Hepatocyte (in vitro differentiated cells): ENCODE results near the gene MAP2K2. TPM values are rescaled to one million over a fixed set of nuclear protein-coding genes. Genes with fewer than 3 reads are reported as not detected.

Experiments used
- DNase-seq: peaks from one replicate; pipeline ENCODE4 v3.0.0-alpha.2; 2016; ENCODE audit warnings: low spot score
- H2AFZ ChIP-seq: fragments of 200-600 bp; sonication (generic); 2 replicates; pipeline ENCODE4 v1.6.0; 2016; ENCODE audit warnings: antibody characterized with exemption, mild to moderate bottlenecking
- H3K27ac ChIP-seq: fragments of 200-600 bp; sonication (generic); 2 replicates; pipeline ENCODE4 v1.5.1; 2016; ENCODE audit warnings: mild to moderate bottlenecking
- H3K27me3 ChIP-seq: fragments of 200-600 bp; sonication (generic); 2 replicates; pipeline ENCODE4 v1.6.1; 2016
- H3K36me3 ChIP-seq: fragments of 200-600 bp; sonication (generic); replicated peaks from 2 replicates; pipeline ENCODE4 v1.5.1; 2016; ENCODE audit warnings: low read depth; ENCODE audit not compliant: insufficient read depth
- H3K4me1 ChIP-seq: fragments of 200-600 bp; sonication (generic); 2 replicates; pipeline ENCODE4 v1.5.1; 2016; ENCODE audit warnings: mild to moderate bottlenecking, moderate library complexity; ENCODE audit not compliant: insufficient read depth
- H3K4me2 ChIP-seq: fragments of 200-600 bp; sonication (generic); 2 replicates; pipeline ENCODE4 v1.6.0; 2016
- H3K4me3 ChIP-seq: fragments of 200-600 bp; sonication (generic); 2 replicates; pipeline ENCODE4 v1.5.1; 2016; ENCODE audit warnings: mild to moderate bottlenecking
- H3K79me2 ChIP-seq: fragments of 200-600 bp; sonication (generic); 2 replicates; pipeline ENCODE4 v1.6.0; 2017; ENCODE audit warnings: mild to moderate bottlenecking
- H3K9me2 ChIP-seq: fragments of 200-600 bp; sonication (generic); replicated peaks from 2 replicates; pipeline ENCODE4 v1.6.0; 2017; ENCODE audit warnings: mild to moderate bottlenecking; ENCODE audit not compliant: insufficient read depth
- H3K9me3 ChIP-seq: fragments of 200-600 bp; sonication (generic); 2 replicates; pipeline ENCODE4 v1.5.1; 2016; ENCODE audit warnings: low read depth, mild to moderate bottlenecking
- H4K20me1 ChIP-seq: fragments of 200-600 bp; sonication (generic); 2 replicates; pipeline ENCODE4 v1.6.0; 2016; ENCODE audit warnings: mild to moderate bottlenecking; ENCODE audit not compliant: insufficient read depth, poor library complexity, severe bottlenecking
- CTCF ChIP-seq: fragments of 200-600 bp; sonication (generic); IDR thresholded peaks from 2 replicates; pipeline ENCODE4 v1.5.1; 2016; ENCODE audit warnings: antibody characterized with exemption, mild to moderate bottlenecking; ENCODE audit not compliant: poor library complexity
- EZH2 ChIP-seq: fragments of 200-600 bp; sonication (generic); IDR thresholded peaks from 2 replicates; pipeline ENCODE4 v1.6.1; 2016; ENCODE audit warnings: antibody characterized with exemption, mild to moderate bottlenecking, borderline replicate concordance
- EZH2phosphoT487 ChIP-seq: fragments of 200-600 bp; sonication (generic); IDR thresholded peaks from one replicate; pipeline ENCODE4 v1.6.1; 2018; ENCODE audit warnings: antibody characterized with exemption, mild to moderate bottlenecking, low read depth, moderate library complexity; ENCODE audit not compliant: unreplicated experiment, severe bottlenecking
- WGBS: methylation state at CpG from one replicate; pipeline ENCODE4 v1.1.6; 2016; ENCODE audit warnings: low lambda C conversion rate; ENCODE audit errors: missing lambda C conversion rate; 5-methylcytosine and 5-hydroxymethylcytosine counted together
- polyA plus RNA-seq: library from polyadenylated mRNA; unstranded; fragments of >200 nt; fragmentation: Nextera tagmentation; extraction: Ambion mirVana; gene quantifications from 2 replicates; pipeline ENCODE4 v1.2.1, GENCODE V29; 2016
- total RNA-seq: library from RNA; depleted of rRNA; stranded (reverse); fragments of >200 nt; gene quantifications from 2 replicates; pipeline ENCODE4 v1.2.3, GENCODE V29; 2014

Gene MAP2K2
- total and polyA plus RNA-seq, 2 experiments from 2014 or later, result 135 to 188 TPM

GRCh38 chr19:4077007-4077374 lies 46.9 kb downstream of the MAP2K2 start:
- TF ChIP-seq EZH2phosphoT487, result no peak
- TF ChIP-seq EZH2, result no peak
- no peak for TF ChIP-seq CTCF
- Histone ChIP-seq H2AFZ (no peak overlapping the region), H3K36me3 (no peaks in the 10 kb centered on the region), H3K27ac (no peak overlapping the region), H3K9me2 (no peaks in the 10 kb centered on the region), H3K79me2 (no peaks in the 10 kb centered on the region), H4K20me1 (no peaks in the 10 kb centered on the region), H3K4me3 (no peak overlapping the region), H3K27me3 (no peaks in the 10 kb centered on the region), H3K9me3 (no peaks in the 10 kb centered on the region), H3K4me1 (peaks cover 8% of the 10 kb centered on the region), H3K4me2 (no peak overlapping the region)
- 88% methylated on average over 3 of the region's 3 CpGs for WGBS
- no peak for DNase-seq

GRCh38 chr19:4075373-4075772 lies 48.5 kb downstream of the MAP2K2 start:
- Histone ChIP-seq H3K27me3 (no peaks in the 10 kb centered on the region), H3K4me1 (peaks cover 8% of the 10 kb centered on the region), H2AFZ (no peak overlapping the region), H3K79me2 (no peaks in the 10 kb centered on the region), H4K20me1 (no peaks in the 10 kb centered on the region), H3K9me2 (no peaks in the 10 kb centered on the region), H3K4me3 (no peak overlapping the region), H3K36me3 (no peaks in the 10 kb centered on the region), H3K9me3 (no peaks in the 10 kb centered on the region), H3K27ac (no peak overlapping the region), H3K4me2 (no peak overlapping the region)
- WGBS, result 89% methylated on average over 9 of the region's 9 CpGs
- DNase-seq, result no peak
- TF ChIP-seq EZH2 (no peak), EZH2phosphoT487 (no peak), CTCF (no peak)

- Histone ChIP-seq H3K27me3 (no peaks in the 10 kb centered on the region), H3K79me2 (no peaks in the 10 kb centered on the region)
- DNase-seq, result no peak
Measured at GRCh38 chr19:4071610-4072009, 52.3 kb downstream of the MAP2K2 start.

More at GRCh38 chr19:4071610-4072009, 52.3 kb downstream of the MAP2K2 start:
- H3K9me2 ChIP-seq, result no peaks in the 10 kb centered on the region
- H3K9me3 ChIP-seq, result no peaks in the 10 kb centered on the region
- TF ChIP-seq EZH2 (no peak), EZH2phosphoT487 (no peak), CTCF (no peak)
- no peak overlapping the region for H3K4me3 ChIP-seq
- no peaks in the 10 kb centered on the region for H3K4me1 ChIP-seq
- H4K20me1 ChIP-seq, result no peaks in the 10 kb centered on the region
- no peak overlapping the region for H3K4me2 ChIP-seq
- H3K27ac ChIP-seq, result no peak overlapping the region
- no peaks in the 10 kb centered on the region for H3K36me3 ChIP-seq
- WGBS, result 95% methylated on average over 3 of the region's 3 CpGs
- H2AFZ ChIP-seq, result no peak overlapping the region
